GM18502 (cell line): Measurements from ENCODE around the gene ROCK2.
A peak's percentile ranks its signal among the peaks of the same experiment; 100 is the strongest.
"Not testable (repeated sequence)": the region's sequence is repeated elsewhere in the genome, so short reads cannot be mapped to it uniquely, and the experiment has no call there.

Experiments used
- ATAC-seq: cut with Tn5 transposase; IDR thresholded peaks from one replicate; pipeline ENCODE4 v1.9.1; 2021; ENCODE audit warnings: mild to moderate bottlenecking; ENCODE audit not compliant: unreplicated experiment, poor library complexity

Gene ROCK2

GRCh38 chr2:11201969-11202368, 142.5 kb downstream of the ROCK2 start:
- no peak for ATAC-seq

- ATAC-seq, result no peak
Measured at GRCh38 chr2:11200651-11201050, 143.8 kb downstream of the ROCK2 start.

GRCh38 chr2:11196246-11196645, 148.2 kb downstream of the ROCK2 start:
- no peak for ATAC-seq

GRCh38 chr2:11187731-11188130, 156.7 kb downstream of the ROCK2 start:
- ATAC-seq, result no peak

DNA sequence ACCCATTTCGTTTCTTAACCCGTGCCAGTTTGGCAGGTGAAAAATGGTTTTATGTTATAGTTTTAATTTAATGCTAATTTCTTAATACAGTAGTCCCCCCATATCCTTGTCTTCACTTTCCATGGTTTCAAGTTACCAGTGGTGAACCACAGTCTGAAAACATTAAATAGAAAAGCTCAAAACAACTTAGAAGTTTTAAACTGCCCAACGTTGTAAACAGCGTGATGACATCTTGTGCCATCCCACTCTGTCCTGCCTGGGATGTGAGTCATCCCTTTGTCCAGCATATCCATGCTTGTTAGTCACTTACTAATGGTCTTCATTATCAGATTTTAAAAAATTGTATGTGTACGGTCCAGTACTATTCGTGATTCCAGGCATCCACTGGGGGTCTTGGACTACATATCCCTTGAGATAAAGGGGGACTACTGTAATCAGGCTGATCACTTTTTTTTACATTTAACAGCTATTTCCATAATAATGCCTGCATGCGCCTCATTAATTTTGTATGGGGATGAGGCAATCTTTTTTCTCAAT, 157.3 kb downstream of the ROCK2 start:
- ATAC-seq, result no peak

DNA sequence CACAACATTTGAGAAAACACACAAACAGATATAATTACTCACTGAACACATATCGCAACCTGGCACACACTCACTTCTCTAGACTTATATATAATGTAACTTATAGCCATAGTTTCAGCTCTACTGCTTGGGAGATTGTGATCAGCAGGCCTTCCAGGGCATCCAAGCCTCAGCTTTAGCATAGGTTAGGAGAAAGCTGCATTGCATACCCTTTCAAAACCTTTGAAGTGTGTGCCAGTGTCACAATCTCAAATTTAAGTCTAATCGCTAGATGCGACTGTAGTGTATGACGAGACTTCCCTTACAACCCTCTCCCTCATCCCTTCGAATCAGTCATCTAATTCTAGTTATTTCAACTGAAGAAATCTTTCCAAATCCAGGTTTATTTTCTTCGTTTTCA, 158.3 kb downstream of the ROCK2 start:
- no peak for ATAC-seq

DNA sequence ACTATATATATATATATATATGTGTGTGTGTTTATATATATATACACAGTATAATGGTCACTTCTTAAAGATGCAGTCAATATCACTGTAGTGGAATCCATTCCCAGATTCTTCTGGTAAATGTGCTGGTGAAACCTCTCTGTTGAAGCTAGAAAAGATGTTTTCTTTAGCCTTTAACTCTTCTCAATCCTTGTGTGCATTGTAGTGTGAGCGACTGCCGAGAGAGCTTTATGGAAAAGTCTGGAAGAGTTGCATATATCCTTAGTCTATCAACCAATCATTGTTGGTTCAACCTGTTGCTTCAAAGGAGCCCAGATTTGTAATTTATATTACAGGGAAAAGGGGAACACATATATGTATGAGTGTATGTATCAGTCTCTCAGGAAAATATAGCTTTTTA, 161.5 kb downstream of the ROCK2 start:
- no peak for ATAC-seq

DNA sequence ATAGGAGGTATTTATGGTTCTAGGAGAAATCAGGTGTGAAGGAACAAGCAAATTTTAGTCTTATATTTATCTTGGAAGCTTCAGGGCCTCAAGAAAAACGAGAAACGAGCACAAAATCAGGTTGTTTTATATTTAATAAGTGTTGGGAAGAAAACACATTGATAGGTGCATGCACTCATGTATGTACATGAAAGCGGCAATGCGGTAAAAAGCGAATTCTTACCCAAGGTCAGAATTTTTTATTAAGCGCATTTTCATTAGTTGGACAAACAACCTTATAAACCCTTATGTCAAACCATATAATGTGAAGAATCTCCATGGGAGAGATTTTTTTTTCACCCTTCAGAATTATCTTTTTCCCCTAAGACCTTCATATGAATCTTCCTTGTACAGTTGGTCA, 163.8 kb downstream of the ROCK2 start:
- ATAC-seq, result no peak

DNA sequence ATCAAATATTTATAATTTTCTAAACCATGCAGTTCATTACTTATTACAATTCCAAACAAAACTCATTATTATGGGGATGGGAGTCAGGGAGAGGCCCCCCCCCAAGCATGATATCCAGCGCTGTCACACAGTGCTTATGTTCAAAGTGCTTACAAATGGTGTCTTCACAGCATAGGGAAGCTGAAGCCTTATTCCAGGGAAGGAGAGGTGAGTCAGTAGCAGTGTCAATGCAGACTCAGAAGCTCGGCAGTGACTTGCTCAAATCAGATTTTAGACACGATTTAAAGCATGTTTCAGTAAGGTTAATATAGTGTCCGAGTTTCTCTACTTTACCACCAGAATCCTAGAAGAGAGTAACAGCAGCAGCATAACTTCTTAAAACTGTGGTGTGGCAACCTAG, 164.5 kb downstream of the ROCK2 start:
- no peak for ATAC-seq

DNA sequence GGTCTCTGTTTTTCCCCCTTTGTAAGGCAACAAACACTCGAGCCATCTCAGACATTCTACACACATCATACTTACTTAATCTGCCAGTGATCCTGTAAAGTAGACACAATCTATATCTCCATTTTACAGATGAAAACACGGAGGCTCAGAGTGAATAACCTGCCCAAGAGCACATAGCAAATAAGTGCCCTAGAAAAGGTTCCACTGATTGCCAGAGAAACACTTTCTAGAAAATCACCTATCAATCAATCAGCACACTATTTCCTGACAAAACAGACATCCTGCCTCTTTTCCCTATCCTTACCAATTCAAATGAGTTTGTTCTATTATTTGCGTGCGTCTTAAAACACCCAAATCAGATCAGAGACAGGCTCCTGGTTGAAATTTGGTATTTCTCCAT, 165.2 kb downstream of the ROCK2 start:
- no peak for ATAC-seq

GRCh38 chr2:11177871-11178690, 166.4 kb downstream of the ROCK2 start:
- no peak for ATAC-seq

GRCh38 chr2:11175293-11175795, 169.1 kb downstream of the ROCK2 start:
- no peak for ATAC-seq

DNA sequence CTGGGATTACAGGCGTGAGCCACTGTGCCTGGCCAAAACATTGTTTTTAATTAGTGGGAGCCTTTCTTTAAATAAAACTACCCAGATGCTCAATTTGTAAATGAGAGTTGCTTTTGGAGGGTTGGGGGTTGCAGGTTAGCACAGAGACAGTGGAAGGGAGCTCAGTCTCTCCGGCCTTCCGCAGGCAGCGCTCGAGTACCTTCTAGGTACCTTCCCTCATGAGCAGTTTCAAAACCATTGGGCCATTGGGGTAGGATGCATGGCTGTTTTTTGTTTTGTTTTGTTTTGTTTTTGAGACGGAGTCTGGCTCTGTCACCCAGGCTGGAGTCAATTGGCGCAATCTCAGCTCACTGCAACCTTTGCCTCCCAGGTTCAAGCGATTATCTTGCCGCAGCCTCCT, 170.2 kb downstream of the ROCK2 start:
- no peak for ATAC-seq

DNA sequence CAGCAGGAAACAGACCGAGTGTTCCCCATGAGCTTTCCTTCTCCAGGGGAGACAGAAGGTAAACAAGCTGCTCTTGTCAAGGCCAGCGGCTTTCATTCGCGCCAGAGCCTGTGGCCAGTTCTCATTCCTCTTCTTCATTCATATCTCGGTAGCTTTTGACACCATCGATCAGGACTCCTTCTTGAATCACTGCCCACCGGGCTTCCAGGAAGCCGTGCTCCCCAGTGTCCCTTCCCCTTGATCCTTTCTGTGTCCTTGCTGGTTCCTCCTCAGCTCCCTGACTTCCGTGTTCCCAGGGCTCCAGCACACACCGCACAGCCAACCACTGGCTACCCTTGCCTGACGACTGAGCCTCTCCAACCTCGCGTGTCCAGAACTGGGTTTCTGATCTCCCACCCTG, 175.1 kb downstream of the ROCK2 start:
- no peak for ATAC-seq

DNA sequence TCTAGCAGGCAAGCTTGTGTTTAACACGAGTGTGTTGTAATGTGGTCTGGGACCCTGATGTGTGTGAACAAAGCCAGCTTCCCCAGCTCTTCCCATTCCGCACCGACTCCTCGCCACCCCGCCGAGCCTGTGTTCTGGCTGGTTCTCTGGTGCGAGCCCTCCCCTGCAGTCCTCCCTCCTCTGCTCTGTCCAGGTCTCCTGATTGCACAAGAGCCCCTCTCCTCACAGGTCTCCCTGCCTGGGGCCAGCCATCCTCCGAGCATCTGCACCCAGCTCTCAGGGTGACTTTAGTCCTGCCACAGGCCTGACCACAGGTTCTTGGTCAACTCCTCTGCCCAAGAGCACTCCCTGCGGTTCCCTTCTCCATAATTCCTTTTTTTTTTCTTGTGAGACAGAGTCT, 175.9 kb downstream of the ROCK2 start:
- no peak for ATAC-seq

DNA sequence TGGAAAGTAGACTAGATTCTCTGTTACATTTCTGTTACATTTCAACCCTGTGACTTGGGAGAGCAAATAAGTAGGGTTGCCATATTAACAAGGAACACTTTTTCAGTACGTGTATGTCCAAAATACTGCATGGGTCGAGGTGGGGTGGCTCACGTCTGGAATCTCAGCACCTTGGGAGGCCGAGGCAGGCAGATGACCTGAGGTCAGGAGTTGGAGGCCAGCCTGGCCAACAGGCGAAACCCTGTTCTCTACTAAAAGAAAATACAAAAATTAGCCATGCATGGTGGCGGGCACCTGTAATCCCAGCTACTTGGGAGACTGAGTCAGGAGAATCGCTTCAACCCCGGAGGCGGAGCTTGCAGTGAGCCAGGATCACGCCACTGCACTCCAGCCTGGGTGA, 178.0 kb downstream of the ROCK2 start:
- no peak for ATAC-seq

GRCh38 chr2:11165046-11165445, 179.4 kb downstream of the ROCK2 start:
- ATAC-seq, result not testable (repeated sequence)

- ATAC-seq, result no peak
Measured at GRCh38 chr2:11163439-11164317, 180.8 kb downstream of the ROCK2 start.

DNA sequence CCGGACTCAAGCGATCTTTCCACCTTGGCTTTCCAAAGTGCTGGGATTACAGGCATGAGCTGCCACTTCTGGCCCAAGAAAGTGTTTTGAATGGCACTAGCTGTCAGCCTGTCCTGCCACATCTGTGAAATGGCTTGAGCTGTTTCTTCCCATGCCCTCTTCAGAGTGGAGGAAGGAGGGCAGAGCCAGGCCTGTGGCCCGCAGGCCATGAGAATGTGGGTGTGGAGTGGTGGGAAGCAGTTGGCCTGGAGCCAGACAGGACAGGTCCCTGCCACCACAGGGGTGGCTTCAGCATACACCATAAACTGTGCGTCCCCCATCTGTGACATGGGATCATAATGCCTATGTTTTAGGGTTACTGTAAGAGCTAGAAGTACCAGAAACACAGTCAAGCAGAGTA, 182.7 kb downstream of the ROCK2 start:
- ATAC-seq, result no peak

DNA sequence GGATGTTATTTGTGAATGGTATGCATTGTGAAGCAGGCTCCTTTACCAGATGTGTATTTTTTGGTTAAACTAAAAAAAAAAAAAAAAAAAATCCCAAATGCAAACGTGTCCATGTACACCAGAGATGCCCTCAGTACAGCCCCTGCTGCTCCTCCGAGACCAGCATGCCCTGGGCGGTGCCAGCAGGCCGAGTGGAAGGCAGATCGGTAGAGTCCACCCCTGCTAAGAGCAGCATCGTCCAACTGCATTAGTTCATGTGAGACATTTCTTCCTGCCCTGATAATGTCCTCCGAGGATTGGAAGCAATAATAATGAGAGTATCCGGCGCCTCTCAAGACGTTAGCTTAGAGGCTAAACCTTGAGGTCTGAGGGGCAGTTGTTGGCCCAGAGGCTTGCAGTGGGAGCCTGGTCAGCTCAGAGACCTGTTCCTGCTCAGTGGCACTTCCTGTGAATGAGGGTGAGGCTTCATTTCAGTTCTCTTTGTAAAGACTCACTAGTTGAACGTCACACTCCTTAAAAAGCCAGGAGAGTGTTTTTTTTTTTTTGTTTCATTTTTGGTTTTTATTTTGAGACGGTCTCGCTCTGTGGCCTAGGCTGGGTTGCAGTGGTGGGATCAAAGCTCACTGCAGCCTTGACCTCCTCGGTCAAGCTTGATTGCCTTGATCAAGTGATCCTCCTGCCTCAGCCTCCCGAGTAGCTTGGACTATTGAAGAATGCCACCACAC, 183.5 kb downstream of the ROCK2 start:
- peak; percentile 58 for ATAC-seq
